ENCODE measurements around the gene KIF19. TPM values are rescaled to one million over a fixed set of nuclear protein-coding genes. Genes with fewer than 3 reads are reported as not detected.

The KIF19 gene
- total and polyA plus RNA-seq, 2 of the 8 experiments (the other 6 are each of a cell fraction or from before 2014, with no cell fraction given): 0.52 to 0.77 TPM

- Histone ChIP-seq H3K23me2 (ENCODE audit: low read depth, low read length) (no peaks in the 10 kb centered on the region), H3K23ac (ENCODE audit: insufficient read length) (no peak overlapping the region), H3K79me1 (ENCODE audit: low read depth, low read length) (no peaks in the 10 kb centered on the region), H3K27me3 (replicated peaks in 1 of 4; ENCODE audit: control insufficient read depth in 3 of 4, extremely low read depth in 1 of 4, insufficient read depth in 3 of 4, low read length in 3 of 4) (no peaks in the 10 kb centered on the region; a peak in 1 of 7 replicates), H3K4me1 (replicated peaks in 1 of 4; ENCODE audit: control insufficient read depth in 3 of 4, insufficient read depth in 4 of 4, low read length in 3 of 4) (no peaks in the 10 kb centered on the region), H4K20me1 (replicated peaks in 1 of 2; ENCODE audit: control insufficient read depth in 1 of 2, insufficient read depth in 2 of 2, low read length in 2 of 2) (no peaks in the 10 kb centered on the region), H3K18ac (ENCODE audit: extremely low read depth, low read length) (no peak overlapping the region), H2BK120ac (replicated peaks; ENCODE audit: low read depth, low read length) (no peak overlapping the region), H3K4me2 (ENCODE audit: insufficient read depth in 1 of 2, low read depth in 2 of 2, low read length in 2 of 2) (no peak overlapping the region), H3K56ac (replicated peaks; ENCODE audit: insufficient read length, low read depth, low read length) (no peak overlapping the region), H2AFZ (ENCODE audit: low read length) (no peak overlapping the region), H3K79me2 (ENCODE audit: control insufficient read depth in 1 of 2, insufficient read depth in 2 of 2, low read length in 2 of 2) (no peaks in the 10 kb centered on the region), H4K5ac (ENCODE audit: insufficient read length, low read depth, low read length) (no peak overlapping the region), H3K9me3 (ENCODE audit: insufficient read depth in 2 of 2, low read depth in 1 of 2, low read length in 1 of 2) (no peaks in the 10 kb centered on the region), H2AK5ac (ENCODE audit: low read depth, low read length) (no peak overlapping the region), H3K4me3 (ENCODE audit: extremely low read depth in 1 of 4, insufficient read depth in 2 of 4, low read depth in 3 of 4, low read length in 4 of 4) (no peak overlapping the region), H2BK20ac (ENCODE audit: low read length) (no peak overlapping the region), H3K14ac (ENCODE audit: insufficient read length) (no peak overlapping the region), H2BK12ac (ENCODE audit: low read depth, low read length) (no peak overlapping the region), H3K36me3 (ENCODE audit: control insufficient read depth in 2 of 4, insufficient read depth in 4 of 4, low read length in 3 of 4) (no peaks in the 10 kb centered on the region), H2BK15ac (ENCODE audit: low read length) (no peak overlapping the region), H3K4ac (replicated peaks; ENCODE audit: insufficient read length, low read depth, low read length) (no peak overlapping the region), H4K8ac (ENCODE audit: extremely low read depth, insufficient read depth, low read length) (no peak overlapping the region), H3K27ac (ENCODE audit: low read depth, low read length) (no peak overlapping the region), H2BK5ac (ENCODE audit: low read depth, low read length) (no peak overlapping the region), H3K9ac (replicated peaks in 1 of 4; ENCODE audit: extremely low read depth in 1 of 4, low read depth in 3 of 4, low read length in 3 of 4) (no peak overlapping the region), H4K91ac (replicated peaks; ENCODE audit: insufficient read length, low read length) (no peak overlapping the region)
- TF ChIP-seq ASH2L (IDR thresholded peaks at IDR 0.05; ENCODE audit: low read length) (no peak), RBBP5 (IDR thresholded peaks at IDR 0.05; ENCODE audit: borderline replicate concordance, low read depth, low read length) (no peak), BRCA1 (IDR thresholded peaks at IDR 0.05; ENCODE audit: low read depth, low read length) (no peak), EGR1 (IDR thresholded peaks at IDR 0.05; ENCODE audit: borderline replicate concordance, low read depth, low read length) (no peak), NANOG (IDR thresholded peaks at IDR 0.05; ENCODE audit: insufficient read depth, low read depth, low read length, poor library complexity, severe bottlenecking) (no peak), TAF1 (IDR thresholded peaks at IDR 0.05; ENCODE audit: low read depth, low read length) (no peak), SAP30 (IDR thresholded peaks at IDR 0.05; ENCODE audit: insufficient read depth, insufficient replicate concordance, low read length) (no peak), RFX5 (IDR thresholded peaks at IDR 0.05; ENCODE audit: borderline replicate concordance, low read depth, low read length) (no peak)
- FAIRE-seq (no peak), DNase-seq (ENCODE audit: low read depth in 1 of 2, low spot score in 2 of 2) (no peak)
- ChIA-PET CTCF (ENCODE audit: partially characterized antibody) (interaction anchor here (1.5 to 1.6 kb wide), 2 partner anchors 10 to 60 kb away, joined by 3 to 6 read pairs; no protein-coding TSS in a partner anchor), POLR2A (ENCODE audit: partially characterized antibody) (no interaction called here)
- WGBS, 2 experiments (ENCODE audit: extremely low coverage in 1 of 2, insufficient coverage in 1 of 2, insufficient read length in 1 of 2, insufficient replicate concordance in 2 of 2, low coverage in 1 of 2, low lambda C conversion rate in 2 of 2, missing lambda C conversion rate in 1 of 2): 90% methylated on average over 6 of the region's 10 CpGs; no CpG with 5 or more reads in 1 of the 2 experiments
Measured at GRCh38 chr17:74292495-74292894, 33.5 kb upstream of the KIF19 start.

Measured in H1 (cell line).